LNCaP clone FGC (cell line): ENCODE data around the gene FGF18.
"Not testable (repeated sequence)": the region's sequence is repeated elsewhere in the genome, so short reads cannot be mapped to it uniquely, and the experiment has no call there.

Source experiments
- DNase-seq: peaks from one replicate; pipeline ENCODE4 v3.0.0-alpha.2; 2011; ENCODE audit warnings: low read depth
- H3K4me3 ChIP-seq: 2 replicates; pipeline ENCODE4 v1.5.1; 2011; ENCODE audit warnings: mild to moderate bottlenecking, low read depth, low read length, control low read depth
- TF ChIP-seq, protein P1 (sequence below): IDR thresholded peaks from 2 replicates; pipeline ENCODE4 v1.5.1; 2012; ENCODE audit warnings: mild to moderate bottlenecking; ENCODE audit not compliant: control insufficient read depth, insufficient read depth; ENCODE audit errors: extremely low read depth

FGF18 gene

DNA sequence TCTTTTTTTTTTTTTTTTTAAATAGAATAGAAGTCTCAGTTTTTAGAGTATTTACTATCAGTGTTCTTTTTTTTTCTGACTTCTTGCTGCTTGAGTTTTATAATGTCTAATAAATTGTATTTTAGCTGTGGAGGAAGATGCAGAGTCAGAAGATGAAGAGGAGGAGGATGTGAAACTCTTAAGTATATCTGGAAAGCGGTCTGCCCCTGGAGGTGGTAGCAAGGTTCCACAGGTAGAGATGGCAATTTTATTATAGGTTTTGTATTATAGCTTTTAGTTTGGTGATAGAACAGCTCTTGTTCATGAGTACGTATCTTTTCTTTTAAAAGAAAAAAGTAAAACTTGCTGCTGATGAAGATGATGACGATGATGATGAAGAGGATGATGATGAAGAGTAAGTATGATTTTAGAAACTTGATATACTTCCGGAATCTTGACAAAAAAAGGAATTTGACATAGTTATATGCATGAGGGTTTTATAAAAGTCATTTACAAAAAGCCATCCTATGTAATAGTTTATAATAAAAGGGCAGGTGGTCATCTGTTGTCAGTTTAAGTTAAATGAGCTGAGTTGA, 26.8 kb upstream of the FGF18 start:
- H3K4me3 ChIP-seq: no peak overlapping the region
- no peak for DNase-seq
- TF ChIP-seq, protein P1, sequence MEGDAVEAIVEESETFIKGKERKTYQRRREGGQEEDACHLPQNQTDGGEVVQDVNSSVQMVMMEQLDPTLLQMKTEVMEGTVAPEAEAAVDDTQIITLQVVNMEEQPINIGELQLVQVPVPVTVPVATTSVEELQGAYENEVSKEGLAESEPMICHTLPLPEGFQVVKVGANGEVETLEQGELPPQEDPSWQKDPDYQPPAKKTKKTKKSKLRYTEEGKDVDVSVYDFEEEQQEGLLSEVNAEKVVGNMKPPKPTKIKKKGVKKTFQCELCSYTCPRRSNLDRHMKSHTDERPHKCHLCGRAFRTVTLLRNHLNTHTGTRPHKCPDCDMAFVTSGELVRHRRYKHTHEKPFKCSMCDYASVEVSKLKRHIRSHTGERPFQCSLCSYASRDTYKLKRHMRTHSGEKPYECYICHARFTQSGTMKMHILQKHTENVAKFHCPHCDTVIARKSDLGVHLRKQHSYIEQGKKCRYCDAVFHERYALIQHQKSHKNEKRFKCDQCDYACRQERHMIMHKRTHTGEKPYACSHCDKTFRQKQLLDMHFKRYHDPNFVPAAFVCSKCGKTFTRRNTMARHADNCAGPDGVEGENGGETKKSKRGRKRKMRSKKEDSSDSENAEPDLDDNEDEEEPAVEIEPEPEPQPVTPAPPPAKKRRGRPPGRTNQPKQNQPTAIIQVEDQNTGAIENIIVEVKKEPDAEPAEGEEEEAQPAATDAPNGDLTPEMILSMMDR: no peak

DNA sequence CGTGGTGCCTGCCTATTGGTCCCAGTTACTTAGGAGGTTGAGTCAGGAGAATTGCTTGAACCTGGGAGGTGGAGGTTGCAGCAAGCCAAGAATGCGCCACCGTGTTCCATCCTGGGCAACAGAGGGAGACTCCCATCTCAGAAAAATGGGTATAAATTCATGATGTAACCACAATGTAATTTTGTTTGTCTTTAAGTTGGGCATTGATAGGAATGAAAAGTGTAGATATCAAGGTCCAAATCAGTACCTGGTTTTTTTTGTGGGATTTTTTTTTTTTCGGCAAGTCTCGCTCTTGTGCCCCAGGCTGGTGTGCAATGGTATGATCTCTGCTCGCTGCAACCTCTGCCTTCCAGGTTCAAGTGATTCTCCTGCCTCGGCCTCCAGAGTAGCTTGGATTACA, 24.4 kb upstream of the FGF18 start:
- H3K4me3 ChIP-seq: no peak overlapping the region
- TF ChIP-seq, protein P1: no peak
- no peak for DNase-seq

DNA sequence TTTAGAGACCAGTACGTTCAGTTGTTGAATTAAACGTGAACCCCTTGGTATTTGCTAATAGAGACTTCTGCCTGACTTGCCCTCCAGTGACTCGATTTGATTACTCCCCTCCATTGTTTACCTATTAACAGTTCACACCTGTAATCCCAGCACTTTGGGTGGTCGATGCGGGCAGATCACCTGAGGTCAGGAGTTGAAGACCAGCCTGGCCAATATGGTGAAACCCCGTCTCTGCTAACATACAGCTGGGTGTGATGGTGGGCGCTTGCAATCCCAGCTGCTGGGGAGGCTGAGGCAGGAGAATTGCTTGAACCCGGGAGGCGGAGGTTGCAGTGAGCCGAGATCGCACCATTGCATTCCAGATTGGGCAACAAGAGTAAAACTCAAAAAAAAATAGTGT, 22.9 kb upstream of the FGF18 start:
- not testable (repeated sequence) for H3K4me3 ChIP-seq, DNase-seq

DNA sequence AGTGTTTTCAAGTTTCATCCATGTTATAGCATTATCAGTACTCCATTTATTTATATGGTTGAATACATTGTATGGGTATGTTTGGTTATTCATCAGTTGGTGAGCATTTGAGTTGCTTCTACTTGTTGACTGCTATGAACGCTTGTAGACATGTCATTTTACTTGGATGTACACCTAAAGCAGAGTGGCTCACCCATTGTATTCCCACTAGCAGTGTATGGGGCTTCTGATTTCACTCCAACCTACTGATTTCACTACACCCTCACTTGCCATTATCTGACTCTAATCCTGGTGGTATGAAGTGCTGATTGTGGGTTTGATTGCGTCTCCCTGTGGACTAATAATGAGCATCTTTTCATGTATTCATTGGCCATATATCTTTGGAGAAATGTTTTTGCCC, 22.3 kb upstream of the FGF18 start:
- DNase-seq: no peak
- no peak overlapping the region for H3K4me3 ChIP-seq
- TF ChIP-seq, protein P1: no peak

DNA sequence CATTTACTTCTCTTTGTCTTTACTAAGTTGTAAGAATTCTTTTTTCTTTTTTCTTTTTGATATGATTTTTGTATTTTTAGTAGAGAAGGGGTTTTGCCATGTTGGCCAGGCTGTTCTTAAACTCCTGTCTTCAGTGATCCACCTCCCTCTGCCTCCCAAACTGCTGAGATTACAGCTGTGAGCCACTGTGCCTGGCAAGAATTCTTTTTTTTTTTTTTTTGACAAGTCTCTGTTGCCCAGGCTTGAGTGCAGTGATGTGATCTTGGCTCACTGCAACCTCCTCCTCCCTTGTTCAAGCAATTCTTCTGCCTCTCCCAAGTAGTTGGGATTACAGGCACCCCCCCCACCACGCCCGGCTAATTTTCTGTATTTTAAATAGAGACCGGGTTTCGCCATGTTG, 21.8 kb upstream of the FGF18 start:
- TF ChIP-seq, protein P1: no peak
- no peak for DNase-seq
- H3K4me3 ChIP-seq: no peak overlapping the region

DNA sequence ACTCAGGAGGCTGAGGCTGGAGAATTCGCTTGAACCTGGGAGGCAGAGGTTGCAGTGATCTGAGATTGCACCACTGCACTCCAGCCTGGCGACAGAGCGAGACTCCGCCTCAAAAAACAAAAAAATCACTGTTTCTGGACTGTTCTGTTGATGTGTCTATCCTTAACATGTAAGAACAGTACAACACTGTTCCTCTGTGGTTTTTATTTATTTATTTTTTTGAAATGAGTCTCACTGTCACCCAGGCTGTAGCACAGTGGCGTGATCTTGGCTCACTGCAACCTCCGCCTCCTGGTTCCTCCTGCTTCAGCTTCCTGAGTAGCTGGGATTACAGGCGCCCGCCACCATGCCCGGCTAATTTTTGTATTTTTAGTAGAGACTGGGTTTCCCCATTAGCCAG, 20.8 kb upstream of the FGF18 start:
- not testable (repeated sequence) for DNase-seq, H3K4me3 ChIP-seq

DNA sequence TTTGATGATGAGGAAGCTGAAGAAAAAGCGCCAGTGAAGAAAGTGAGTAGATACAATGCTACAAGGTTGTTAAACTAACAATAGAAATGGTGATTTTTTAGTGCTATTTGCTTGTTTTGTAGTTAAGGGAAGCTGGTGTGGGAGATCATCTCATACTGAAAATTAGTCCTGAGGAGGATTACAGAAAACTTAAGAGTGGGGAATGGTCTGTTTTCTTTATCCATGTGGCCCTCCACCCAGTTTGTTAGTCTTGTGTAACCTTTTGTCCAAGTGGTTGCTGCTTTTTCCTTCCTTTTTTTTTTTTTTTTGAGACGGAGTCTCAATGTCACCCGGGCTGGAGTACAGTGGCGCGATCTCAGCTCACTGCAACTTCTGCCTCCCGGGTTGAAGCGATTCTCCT, 19.3 kb upstream of the FGF18 start:
- TF ChIP-seq, protein P1: no peak
- H3K4me3 ChIP-seq: no peak overlapping the region
- DNase-seq: no peak

DNA sequence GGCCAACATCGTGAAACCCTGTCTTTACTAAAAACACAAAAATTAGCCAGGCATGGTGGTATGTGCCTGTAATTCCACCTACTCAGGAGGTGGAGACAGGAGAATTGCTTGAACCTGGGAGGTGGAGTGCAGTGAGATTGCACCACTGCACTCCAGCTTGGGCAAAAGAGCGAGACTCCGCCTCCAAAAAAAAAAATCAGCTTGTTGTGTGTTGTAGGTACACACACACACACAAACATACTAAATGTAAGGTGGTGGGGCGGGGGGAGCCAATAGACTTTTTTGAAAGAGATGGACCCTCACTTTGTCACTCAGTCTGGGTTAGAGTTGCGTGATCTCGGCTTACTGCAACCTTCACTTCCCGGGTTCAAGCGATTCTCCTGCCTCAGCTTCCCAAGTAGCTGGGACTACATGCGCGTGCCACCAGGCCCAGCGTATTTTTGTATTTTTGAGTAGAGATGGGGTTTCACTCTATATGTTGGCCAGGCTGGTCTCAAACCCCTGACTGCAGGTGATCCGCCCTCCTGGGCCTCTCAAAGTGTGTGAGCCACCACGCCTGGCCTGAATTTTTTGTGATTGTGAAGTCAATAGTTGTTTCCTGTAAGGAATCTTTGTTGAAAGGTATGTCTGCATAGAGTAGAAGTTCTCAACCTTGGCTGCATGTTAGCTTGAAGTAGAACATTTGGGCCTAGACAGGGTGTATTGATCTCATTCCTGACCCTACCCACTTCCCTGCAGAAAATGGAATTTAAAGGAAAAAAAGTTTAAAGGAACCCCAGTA, 18.1 kb upstream of the FGF18 start:
- no peak overlapping the region for H3K4me3 ChIP-seq
- DNase-seq: no peak
- TF ChIP-seq, protein P1: no peak

DNA sequence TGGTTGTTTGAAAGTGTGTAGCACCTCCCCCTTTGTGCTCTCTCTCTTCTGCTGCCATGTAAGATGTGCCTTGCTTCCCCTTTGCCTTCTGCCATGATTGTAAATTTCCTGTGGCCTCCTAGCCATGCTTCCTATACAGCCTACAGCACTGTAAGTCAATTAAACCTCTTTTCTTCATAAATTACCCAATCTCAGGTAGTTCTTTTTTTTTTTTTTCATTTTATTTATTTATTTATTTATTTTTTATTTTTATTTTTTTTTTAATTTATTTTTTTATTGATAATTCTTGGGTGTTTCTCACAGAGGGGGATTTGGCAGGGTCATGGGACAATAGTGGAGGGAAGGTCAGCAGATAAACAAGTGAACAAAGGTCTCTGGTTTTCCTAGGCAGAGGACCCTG, 16.7 kb upstream of the FGF18 start:
- not testable (repeated sequence) for H3K4me3 ChIP-seq, DNase-seq
